Fibroblast of skin of right biceps (primary cell): ENCODE results near the gene CPNE4.

Experiments
- DNase-seq: peaks from one replicate; pipeline ENCODE4 v3.0.0-alpha.2; 2013

Gene CPNE4

DNA sequence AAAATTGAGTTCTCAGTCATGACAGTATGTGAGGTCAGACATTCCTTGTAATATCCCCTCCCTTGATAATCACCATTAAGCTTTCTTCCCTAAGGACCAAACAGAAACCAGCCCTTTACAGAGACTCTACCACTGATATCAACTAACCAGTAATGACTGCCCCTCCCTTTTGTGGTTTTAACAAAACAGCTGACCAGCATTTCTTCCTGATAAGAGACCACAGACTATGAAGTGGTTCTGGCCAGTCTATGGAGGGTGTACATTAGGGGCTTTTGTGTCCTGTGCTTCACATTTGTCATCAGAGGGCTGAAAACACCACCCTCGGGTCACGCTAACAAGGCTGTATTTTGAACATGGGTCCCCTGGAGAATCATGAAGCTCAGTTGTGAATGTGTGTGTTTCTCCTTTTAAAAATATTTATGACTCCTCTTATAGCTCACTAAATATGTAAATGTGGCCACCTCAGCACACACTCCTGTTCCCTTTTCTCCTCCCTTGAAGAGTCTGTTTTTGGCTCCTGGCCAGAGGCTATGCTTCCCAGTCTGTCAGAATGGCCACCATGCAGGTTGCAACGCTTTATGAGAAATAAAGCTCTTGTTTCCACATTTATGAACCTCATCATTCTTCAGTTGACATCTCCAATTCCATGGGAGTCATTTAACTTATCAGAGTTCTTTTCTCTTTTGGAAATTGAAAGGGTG, 239.3 kb downstream of the CPNE4 start:
- DNase-seq: peak; percentile 20

DNA sequence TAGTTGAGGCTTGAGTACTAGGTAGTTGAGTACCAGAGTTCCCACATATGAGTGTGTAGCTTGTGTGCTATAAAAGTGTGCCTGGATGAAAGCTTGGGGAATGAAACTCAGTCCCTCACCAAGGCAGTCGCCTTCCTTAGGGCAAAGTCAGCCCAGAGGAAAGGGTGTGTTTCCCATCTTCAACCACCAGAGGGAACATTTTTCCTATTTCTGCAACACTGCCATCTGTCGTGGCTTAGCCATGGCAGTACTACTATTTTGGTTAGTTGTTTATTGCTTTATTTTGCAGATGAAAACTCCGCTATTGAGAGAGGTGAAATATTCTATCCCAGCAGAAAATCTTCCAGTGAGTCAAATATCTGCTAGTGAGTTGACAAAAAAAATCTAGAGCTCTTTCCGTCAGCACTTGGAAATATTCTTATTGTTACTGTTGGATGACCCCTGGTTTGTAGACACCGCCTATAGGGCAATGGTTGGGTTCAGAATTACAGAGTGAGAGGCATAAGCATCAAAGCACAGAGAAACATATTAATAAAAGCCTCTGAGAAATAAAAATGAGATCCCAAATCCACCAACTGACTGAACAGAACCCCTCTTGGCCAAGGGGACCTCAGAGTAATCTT, 239.9 kb downstream of the CPNE4 start:
- peak; percentile 53 for DNase-seq

DNA sequence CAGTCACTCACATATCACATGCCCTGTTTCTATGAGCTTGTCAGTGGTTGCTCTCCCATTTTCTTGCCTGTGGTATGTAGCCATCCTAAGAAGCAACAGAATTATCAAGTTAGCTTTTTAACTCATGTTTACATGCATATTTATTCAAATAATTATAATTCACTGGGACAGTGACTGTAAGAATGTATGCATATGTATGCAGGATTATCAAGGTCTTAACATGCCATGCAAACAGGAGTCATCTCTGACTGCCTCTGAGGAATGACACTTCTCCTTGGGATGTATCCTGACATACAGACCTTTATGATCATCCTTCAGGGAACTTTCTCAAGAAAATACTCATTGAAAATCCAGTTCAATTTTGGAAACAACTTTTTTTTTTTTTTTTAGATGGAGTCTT, 240.9 kb downstream of the CPNE4 start:
- DNase-seq: no peak

DNA sequence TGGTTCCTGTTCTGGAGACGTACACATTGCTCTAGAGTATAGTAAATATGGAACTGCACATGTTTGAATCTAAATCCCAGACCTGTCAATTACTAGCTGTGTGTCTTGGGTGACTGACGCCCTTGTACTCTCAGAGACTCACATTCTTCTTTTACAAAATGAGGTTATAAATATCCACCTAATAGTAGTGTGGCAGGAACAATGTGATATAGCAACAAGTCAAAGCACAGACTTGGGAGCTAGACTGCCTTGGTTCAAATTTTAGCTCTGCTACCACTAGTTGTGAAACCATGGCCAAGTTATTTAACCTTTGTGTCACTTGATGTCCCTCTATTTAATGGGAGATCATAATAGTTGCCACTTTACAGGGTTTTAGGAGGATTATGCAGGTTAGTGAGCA, 245.6 kb downstream of the CPNE4 start:
- no peak for DNase-seq

DNA sequence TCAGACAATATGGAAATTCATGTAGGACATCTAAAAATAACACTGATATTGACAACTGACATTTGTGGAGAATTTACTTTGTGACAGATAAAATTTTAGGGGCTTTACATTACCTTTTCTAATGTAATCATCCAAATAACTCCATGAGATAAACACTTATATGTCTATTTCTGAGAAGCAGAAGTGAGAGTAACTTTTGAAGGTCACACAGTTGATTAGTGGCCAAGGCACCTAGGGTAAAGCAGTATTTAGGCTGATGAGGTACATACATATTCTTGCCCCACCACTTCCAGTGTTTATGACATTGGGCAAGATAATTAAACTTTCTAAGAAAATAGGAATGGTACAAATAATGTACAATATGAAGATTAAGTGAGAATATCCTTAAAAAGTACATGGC, 248.4 kb downstream of the CPNE4 start:
- DNase-seq: no peak

DNA sequence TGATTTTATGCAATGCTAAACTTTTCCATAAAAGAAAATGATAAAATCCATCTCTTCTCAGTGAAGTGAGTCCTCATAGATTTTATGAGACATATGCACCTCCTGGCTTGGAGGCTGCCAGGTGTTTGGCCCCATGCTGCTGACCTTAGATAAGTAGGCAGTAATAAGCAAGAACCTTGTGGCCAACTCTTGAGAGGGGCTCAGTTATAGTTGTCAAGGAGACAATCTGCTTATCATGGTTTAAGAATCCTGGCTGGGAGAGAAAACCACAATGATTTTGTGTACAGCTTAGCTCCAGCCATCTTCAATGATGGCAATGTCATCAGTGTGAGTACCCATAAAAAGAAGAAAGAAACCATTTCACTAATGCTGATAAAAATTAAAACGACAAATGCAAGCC, 252.1 kb downstream of the CPNE4 start:
- no peak for DNase-seq

DNA sequence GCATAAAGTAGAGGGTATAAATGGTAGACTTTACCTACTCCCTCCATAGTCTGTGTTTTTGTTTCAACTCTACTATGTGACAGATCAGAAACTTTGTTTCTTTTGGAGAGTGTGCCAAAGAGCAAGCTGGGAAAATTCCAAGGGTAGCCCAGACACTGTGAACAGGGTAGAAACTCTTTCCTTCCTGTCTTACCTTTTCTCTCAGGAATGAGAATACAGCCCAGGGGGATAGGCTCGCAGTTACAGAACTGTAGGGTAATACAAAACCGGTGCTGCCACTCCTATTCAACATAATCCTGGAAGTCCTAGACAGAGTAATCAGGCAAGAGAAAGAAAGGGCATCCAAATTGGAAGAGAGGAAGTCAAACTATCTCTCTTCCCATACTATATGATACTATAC, 256.3 kb downstream of the CPNE4 start:
- DNase-seq: no peak

DNA sequence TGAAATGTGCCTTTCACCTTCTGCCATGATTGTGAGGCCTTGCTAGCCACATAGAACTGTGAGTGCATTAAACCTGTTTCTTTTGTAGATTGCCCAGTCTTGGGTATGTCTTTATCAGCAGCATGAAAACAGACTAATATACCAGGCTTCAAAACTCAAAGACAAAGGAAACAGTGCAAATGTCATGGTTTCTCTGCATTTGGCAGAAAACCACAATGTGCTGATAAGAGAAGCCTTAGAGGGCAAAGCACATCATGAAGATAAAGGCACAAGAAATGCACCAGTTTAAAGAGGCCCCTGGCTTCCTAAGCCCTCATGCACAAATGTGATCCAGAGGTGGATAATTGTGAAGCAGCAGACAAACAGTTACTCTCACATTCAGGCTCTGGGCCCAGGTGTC, 259.2 kb downstream of the CPNE4 start:
- no peak for DNase-seq

DNA sequence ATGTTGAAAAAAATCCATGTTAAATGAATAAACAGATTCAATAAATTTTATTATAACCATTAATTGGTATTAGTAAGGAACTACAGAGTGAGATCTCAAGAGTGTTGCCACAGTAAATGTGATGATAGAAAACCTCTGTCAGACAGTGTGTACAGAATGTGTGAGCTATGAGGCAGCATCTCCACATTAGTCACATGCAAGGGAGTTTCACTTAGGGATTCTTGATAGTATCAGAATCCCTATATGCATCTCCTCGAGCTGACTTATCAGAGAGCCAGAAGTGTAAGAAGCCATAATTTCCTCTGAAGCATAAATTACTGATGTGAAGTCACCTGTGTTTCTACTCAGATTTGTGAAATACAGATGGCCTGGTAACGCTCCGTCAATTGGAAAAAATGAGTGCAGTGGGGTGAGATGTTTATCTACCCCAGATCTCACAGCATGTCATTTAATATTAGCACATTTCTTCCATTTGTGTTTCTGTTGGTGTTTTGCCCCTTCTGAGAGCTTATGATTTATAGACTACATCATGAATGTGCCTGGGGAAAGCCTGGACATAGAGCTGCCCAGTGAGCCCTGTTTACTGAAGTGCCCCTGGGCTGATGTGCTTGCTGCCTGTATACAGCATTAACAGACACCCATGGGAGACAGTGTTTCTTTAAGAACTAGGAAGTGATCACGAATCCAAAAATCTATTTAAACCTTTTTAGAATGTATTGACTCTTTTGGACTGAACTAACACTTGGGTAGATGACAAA, 262.4 kb downstream of the CPNE4 start:
- DNase-seq: no peak

DNA sequence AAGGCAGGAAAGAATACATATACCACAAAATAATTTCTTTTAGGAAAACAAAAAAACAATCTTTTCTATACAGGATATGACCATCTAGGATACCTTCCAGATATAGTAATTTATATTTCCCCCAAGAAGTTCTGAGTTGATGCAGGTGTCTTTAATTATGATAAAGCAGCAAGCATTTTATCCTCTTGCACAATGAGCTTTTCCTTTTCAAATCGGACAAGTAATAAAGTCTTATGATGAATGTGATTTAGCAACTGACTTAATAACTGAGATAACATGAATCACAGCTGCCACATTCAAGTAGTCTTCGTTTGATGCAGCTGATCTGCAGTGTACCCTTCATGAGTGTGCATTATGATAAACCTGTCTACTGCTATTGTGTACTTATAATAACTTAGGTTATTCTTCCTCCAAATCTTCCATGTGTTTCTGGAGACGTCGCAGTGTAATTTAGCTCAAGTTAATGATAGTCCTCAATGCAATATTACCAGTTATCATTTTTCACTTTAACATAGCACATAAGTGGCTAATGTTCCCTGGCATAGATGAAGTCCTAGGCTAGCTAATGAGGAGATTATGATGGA, 271.7 kb downstream of the CPNE4 start:
- peak; percentile 32 for DNase-seq

DNA sequence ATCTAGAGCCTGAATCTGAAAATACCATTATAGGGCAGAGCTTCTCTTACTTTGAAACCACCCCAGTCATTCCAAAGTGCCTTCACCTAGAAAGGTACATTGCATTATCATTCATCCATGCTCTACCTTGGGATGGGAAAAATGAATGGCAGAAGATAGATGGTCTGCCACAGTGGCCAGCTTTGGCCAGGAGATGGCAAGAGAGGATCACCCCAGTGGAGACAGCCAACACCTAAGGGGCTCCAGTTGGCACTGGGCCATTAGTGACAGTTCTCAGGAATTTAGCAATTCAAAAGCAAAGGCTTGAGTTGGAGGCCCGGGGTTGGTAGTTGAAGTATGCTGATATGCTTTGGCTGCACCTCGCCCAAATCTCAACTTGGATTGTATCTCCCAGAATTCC, 278.4 kb downstream of the CPNE4 start:
- no peak for DNase-seq

DNA sequence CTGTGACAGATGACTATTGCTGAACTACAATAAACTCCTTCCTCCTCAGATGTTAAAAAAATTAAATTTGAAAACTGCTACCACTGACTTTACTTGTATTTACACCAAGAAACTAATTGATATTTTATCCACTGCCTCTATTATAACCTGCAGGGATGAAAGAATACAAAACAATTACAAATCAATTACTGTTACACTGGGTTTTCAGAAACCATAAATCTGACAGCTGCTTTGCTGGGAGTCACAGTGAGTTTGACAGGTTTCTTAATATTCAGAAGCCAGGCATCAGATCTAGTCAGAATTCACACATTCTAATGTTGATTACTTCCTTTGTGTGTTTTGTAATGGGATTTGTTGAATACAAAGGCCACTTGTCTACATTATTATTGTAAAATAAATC, 279.4 kb downstream of the CPNE4 start:
- DNase-seq: no peak

DNA sequence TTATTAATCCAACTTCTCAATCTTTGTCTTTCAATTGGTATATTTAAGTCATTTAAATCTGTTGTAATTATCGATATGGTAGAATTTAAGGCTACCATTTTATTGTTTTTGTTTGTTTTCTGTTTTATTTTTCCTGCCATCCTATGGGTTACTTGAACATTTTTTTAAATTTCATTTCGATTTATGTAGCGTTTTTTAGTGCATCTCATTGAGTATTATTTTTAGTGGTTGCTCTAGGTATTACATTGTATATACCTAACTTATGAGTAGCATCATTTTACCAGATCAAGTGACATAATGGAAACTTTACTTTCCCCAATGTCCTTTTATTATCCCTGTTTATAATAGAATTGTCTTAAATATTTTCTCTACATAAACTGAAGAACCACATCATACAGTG, 284.6 kb downstream of the CPNE4 start:
- no peak for DNase-seq

DNA sequence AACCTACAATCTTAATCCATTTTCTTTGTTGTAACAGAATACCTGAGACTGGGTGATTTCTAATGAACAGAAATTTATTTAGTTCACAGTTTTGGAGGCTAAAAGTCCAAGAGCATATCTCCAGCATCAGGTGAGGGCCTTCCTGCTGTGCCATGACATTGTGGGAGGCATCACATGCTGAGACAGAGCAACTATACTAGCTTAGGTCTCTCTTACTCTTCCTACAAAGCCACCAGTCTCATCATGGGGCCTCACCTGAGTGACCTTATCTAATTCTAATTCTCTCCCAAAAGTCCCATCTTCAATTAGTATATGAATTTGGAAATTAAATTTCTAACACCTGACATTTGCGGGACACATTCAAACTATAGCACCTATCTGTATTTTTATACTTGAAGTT, 285.0 kb downstream of the CPNE4 start:
- no peak for DNase-seq

DNA sequence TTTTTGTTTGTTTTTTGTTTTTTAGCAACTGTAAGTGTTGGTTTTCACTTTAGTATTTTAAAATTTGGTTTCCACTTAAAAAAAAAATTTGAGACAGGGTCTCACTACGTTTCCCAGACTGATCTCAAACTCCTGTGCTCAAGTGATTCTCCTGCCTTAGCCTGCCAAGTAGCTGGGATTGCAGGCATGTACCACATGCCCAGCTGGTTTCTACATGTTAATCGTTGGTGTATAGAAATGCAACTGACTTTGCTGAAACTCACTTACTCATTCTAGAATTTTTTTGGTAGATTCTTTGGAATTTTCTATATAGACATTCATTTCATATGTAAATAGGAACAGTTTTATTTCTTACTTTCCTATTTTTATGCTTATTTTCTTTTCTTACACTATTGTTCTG, 287.3 kb downstream of the CPNE4 start:
- DNase-seq: no peak

DNA sequence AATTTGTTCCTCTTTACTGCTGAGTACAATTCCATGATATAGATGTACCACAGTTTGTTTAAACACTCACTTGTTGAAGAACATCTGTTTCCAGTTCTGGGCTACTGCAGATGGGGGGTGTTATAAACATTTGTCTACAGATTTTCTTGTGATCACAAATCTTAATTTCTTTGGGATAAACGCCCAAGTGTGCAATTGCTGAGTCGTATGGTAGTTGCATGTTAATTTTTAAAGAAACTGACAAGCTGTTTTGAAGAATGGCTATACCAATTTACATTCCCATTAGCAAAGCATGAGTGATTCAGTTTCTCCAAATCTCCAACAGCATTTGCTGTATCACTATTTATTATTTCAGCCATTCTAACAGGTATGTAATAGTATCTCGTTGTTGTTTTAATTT, 290.0 kb downstream of the CPNE4 start:
- peak; percentile 28 for DNase-seq

DNA sequence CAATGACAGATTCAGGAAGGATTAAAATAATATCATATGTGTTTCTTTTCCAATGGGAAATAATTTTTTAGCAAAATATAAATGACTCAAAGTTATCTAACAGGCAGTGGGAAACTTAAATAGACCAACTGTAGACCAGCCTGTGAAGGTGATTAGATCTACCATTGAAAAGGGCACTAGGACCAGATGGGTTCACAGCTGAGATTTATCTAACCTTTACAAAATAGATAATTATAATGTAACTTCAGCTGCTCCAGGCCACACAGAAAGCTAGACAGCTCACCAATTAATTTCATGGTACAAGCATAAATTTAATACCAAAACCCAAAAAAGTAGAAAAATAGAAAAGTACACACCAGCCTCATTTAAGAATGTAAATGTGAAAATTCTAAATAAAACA, 291.7 kb downstream of the CPNE4 start:
- no peak for DNase-seq

DNA sequence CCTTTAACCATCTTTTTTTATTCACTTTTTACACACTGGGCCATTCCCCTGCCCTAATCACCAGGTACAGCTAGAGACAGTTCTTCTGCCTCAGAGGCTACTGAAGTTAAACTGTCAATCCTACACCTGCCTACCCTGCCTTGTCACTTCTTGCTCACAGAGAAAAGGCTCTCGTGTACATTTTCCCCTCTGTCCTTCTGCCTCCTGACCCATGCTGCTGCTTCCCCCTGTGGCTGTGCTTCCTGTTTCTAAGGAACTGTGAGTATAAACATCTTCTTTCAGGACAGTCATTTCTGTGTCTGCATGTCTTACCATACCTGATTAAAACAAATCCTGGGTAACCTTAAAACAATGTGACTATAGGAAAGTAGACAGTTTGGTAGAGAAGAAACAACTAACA, 295.6 kb downstream of the CPNE4 start:
- DNase-seq: no peak

DNA sequence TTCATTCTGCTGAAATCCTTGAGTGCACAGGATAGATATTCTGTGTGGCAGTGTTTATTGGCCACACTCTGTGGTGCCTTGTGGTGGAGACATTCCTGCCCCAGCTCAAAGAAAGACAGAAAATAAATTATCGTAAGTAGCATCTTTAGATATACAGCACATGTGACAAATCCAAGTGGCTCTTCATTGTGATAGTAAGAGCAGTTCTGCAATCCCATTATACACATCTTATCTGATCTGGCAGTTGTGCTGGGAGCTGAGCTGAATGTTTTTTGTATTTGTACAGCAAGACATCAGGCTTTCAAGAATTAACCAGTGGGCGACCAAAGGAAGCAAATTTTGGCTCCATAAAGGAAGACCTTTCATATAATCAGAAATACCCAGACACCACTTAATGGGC, 296.7 kb downstream of the CPNE4 start:
- peak; percentile 20 for DNase-seq

DNA sequence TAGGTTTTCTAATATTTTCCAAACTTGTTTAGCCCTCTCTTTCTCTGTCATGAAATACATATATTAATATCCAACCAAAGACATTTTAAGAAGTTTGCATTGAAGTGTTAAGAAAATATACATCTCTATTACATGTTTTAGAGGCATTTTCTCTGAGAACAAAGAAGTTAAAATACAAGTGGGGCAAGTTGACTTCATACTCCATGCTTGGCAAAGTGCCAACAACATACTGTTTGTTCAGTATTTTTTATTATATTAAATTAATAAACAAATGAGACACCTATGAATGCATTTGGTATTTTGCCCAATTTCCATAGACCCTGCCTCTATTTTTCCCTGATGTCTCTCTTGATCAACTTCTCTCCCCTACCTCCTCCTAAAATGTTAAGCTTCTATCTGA, 299.3 kb downstream of the CPNE4 start:
- DNase-seq: no peak

DNA sequence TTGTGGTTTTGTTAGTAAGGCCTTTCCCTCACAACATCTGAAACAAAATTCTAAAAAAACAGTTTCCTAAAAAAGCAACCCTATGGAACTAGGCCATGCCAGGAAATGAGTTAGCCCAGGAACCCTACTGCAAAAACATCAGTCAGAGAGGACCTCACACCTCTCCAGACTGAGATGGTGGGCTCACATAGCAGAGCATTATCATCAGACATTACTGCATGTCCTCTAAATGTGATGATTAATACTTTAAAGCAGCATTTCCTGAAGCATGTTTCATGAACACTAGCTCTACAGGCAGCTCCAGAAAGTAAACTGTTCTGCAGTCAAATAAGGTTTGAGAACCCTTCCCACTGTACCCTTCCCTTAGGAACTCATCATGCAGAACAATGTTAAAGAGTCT, 299.7 kb downstream of the CPNE4 start:
- DNase-seq: peak; percentile 95

DNA sequence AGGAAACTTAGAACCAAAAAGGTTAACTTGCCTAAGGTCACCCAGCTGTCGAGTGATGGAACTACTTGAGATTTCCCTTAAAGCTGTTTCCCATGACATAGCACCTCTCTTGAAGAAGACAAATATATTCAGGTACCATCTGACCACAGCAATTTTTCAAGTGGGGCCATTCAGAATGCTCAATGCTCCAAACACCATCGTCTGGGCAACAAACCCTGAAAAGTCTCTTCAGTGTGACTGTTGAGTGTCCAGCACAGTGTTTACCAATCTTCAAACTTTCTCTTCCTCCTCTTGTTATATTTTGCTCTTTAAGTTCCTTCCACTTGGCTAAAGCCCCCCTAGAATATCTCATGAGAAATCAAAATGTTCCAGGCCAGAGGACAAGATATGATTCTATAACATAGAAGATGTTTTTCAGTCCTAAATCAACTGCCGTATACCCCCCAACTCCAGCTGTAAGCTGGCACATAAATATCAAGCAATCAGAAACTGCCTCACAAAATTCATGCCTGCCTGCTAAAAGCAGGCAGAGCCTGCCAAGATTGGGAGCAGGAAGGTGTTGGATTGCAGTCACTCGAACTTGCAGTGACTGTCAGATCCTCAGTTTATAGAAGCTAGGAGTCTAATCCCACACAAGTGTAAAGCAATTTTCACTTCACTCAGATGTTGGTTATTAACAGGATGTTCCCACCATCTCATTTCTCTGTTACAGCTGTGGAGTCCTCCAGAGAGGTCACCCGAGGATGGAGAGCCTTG, 301.6 kb downstream of the CPNE4 start:
- DNase-seq: no peak

DNA sequence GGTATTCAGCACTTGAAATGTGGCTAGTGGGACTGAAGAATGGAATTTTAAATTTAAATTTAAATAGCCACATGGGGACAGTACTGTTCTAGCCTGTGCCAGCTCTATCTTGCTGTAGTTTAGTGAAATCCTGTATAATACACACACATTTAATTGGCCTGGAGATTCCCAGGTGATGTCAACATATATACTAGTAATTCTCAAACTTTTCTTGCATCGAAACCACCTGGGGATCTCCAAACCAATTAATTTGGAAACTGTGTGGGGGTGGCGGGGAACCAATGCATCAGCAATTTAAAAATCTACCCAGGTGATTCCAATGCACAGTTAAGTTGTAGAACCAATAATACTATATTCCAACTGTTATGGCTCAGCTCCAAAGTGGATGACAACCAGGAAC, 303.1 kb downstream of the CPNE4 start:
- DNase-seq: no peak
